HepG2 (cell line): Measurements from ENCODE around the gene TRAF4. TPM values are rescaled to one million over a fixed set of nuclear protein-coding genes. Genes with fewer than 3 reads are reported as not detected.

Experiments
- BCL6 ChIP-seq: IDR thresholded peaks from 2 replicates; pipeline ENCODE4 v1.6.1; 2016; ENCODE audit warnings: missing genetic modification reagents, missing compliant biosample characterization
- CBX5 ChIP-seq: sonication (generic); formaldehyde crosslinking; IDR thresholded peaks from 2 replicates; pipeline ENCODE4 v1.4.0; 2020; ENCODE audit warnings: missing genetic modification reagents, borderline replicate concordance
- CSRNP1 ChIP-seq: sonication (generic); formaldehyde crosslinking; IDR thresholded peaks from 2 replicates; pipeline ENCODE4 v1.8.1; 2023; ENCODE audit warnings: mild to moderate bottlenecking, missing genetic modification reagents
- CTCF ChIP-seq: sonication (generic); formaldehyde crosslinking; IDR thresholded peaks from 2 replicates; pipeline ENCODE4 v1.5.0; 2020; ENCODE audit warnings: mild to moderate bottlenecking, missing genetic modification reagents, moderate library complexity
- EP300 ChIP-seq, 3 experiments: sonication (generic) in 1 of 3; formaldehyde crosslinking in 1 of 3; IDR thresholded peaks; 2 replicates each; pipeline versions ENCODE4 v1.5.1 to v1.6.1; 2011 to 2020; ENCODE audit warnings: low read depth in 2 of 3, low read length in 2 of 3, borderline replicate concordance in 1 of 3, improper control_type of control experiment in 1 of 3, mild to moderate bottlenecking in 1 of 3, missing genetic modification reagents in 1 of 3, moderate library complexity in 1 of 3
- FOXP4 ChIP-seq: sonication (generic); formaldehyde crosslinking; IDR thresholded peaks from 2 replicates; pipeline ENCODE4 v1.4.0; 2020; ENCODE audit warnings: missing genetic modification reagents
- IRX3 ChIP-seq: sonication (generic); formaldehyde crosslinking; IDR thresholded peaks from 2 replicates; pipeline ENCODE4 v1.8.1; 2023; ENCODE audit warnings: mild to moderate bottlenecking, low read depth, missing genetic modification reagents, borderline replicate concordance
- JARID2 ChIP-seq: sonication (generic); formaldehyde crosslinking; IDR thresholded peaks from 2 replicates; pipeline ENCODE4 v1.8.1; 2023; ENCODE audit warnings: missing genetic modification reagents, inconsistent platforms; ENCODE audit not compliant: insufficient replicate concordance
- KLF12 ChIP-seq: sonication (generic); formaldehyde crosslinking; IDR thresholded peaks from 2 replicates; pipeline ENCODE4 v1.4.0; 2020; ENCODE audit warnings: missing genetic modification reagents, borderline replicate concordance
- KLF9 ChIP-seq: IDR thresholded peaks from 2 replicates; pipeline ENCODE4 v1.6.1; 2016; ENCODE audit warnings: low read depth
- NCOR1 ChIP-seq: fragments of 200-600 bp; sonication (generic); IDR thresholded peaks from 2 replicates; pipeline ENCODE4 v1.7.0; 2017; ENCODE audit warnings: antibody characterized with exemption, low read length, borderline replicate concordance
- NFE2L1 ChIP-seq: sonication (generic); formaldehyde crosslinking; IDR thresholded peaks from 2 replicates; pipeline ENCODE4 v1.4.0; 2020; ENCODE audit warnings: missing genetic modification reagents, mild to moderate bottlenecking, borderline replicate concordance
- PAX8 ChIP-seq: sonication (generic); formaldehyde crosslinking; IDR thresholded peaks from 2 replicates; pipeline ENCODE4 v1.8.0; 2022; ENCODE audit warnings: mild to moderate bottlenecking, missing genetic modification reagents, borderline replicate concordance
- PHF20 ChIP-seq: sonication (generic); formaldehyde crosslinking; IDR thresholded peaks from 2 replicates; pipeline ENCODE4 v1.5.0; 2020; ENCODE audit warnings: mild to moderate bottlenecking, missing genetic modification reagents
- SETDB1 ChIP-seq: sonication (generic); formaldehyde crosslinking; IDR thresholded peaks from 2 replicates; pipeline ENCODE4 v1.5.1; 2020; ENCODE audit warnings: missing genetic modification reagents, mild to moderate bottlenecking, borderline replicate concordance
- SYNCRIP ChIP-seq: fragments of 200-400 bp; formaldehyde crosslinking; IDR thresholded peaks from 2 replicates; pipeline ENCODE4 v1.6.1; 2018; ENCODE audit warnings: mild to moderate bottlenecking, low read depth, low read length; ENCODE audit not compliant: insufficient read depth
- TFAP4 ChIP-seq: sonication (generic); IDR thresholded peaks from 2 replicates; pipeline ENCODE4 v1.6.1; 2016; ENCODE audit warnings: low read depth, borderline replicate concordance
- ZFP1 ChIP-seq: IDR thresholded peaks from 2 replicates; pipeline ENCODE4 v1.6.1; 2016
- polyA plus RNA-seq, 8 experiments: library from polyadenylated mRNA; depleted of rRNA in 3 of 8; stranded (reverse) in 7 of 8; unstranded in 1 of 8; fragments of >200 nt; fragmentation: Illumina TruSeq in 4 of 8; extraction: Trizol in 4 of 8; gene quantifications; 2 replicates each; pipeline versions ENCODE4 v1.2.1 to v1.2.3, GENCODE V29; 2011 to 2016; ENCODE audit warnings: low read depth in 4 of 8, missing spikeins in 1 of 8, mixed read lengths in 1 of 8; ENCODE audit not compliant: insufficient read depth in 1 of 8
- total RNA-seq, 5 experiments: library from RNA; depleted of rRNA; stranded (reverse); fragments of >200 nt; fragmentation: Illumina TruSeq; extraction: Trizol; gene quantifications; 2 replicates each; pipeline ENCODE4 v1.2.3, GENCODE V29; 2016; ENCODE audit warnings: low read depth in 1 of 5
- TF ChIP-seq, protein P1 (sequence below): sonication (generic); formaldehyde crosslinking; IDR thresholded peaks from 2 replicates; pipeline ENCODE4 v1.5.0; 2020; ENCODE audit warnings: mild to moderate bottlenecking, missing genetic modification reagents
- TF ChIP-seq, protein P2 (sequence below): sonication (generic); formaldehyde crosslinking; IDR thresholded peaks from 2 replicates; pipeline ENCODE4 v1.5.1; 2020; ENCODE audit warnings: missing genetic modification reagents, mild to moderate bottlenecking, borderline replicate concordance

TRAF4 gene
- total and polyA plus RNA-seq, 2 of the 13 experiments (the other 11 are each of a cell fraction or from before 2014, with no cell fraction given) = 86.0 to 89.9 TPM

DNA sequence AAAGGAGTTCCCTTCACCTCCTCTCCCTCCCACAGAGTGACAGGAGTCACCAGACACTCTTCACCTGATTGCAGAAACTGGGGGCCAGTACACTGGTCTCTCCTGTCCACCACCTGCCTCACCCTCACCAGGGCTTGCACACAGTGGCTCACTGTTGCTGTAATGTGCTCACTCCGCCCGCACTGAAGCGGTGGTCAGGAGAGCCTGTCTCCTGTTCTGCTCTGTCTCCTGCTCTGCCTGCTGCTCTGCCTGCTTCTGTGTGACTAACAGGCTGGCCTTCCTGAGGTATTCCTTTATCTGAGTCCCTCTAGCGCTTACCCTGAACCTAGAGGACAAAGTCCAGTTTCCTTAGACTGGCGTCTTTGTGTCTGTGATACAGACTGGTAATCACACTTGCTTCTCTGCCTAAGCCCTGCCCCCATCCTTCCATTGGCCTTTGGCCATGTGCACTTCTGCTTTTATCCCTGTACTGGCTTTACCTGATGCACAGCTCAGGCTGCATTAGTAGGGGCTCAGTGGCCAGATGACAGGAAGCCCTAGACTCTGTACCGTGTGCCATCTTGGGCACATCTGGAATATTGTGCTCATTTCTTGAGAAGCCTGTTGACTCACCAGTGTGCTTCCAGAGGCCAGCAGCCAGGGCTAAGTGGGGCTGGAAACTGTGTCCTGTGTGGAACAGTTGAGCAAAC is 45.4 kb upstream of the TRAF4 start (continued):
- TF ChIP-seq CTCF (peak; percentile 46), PHF20 (no peak), TFAP4 (peak; percentile 40; the same call in 1 of the 2 replicates), KLF9 (CRISPR knock-in tag) (no peak), CSRNP1 (CRISPR knock-in tag) (peak; percentile 80), BCL6 (CRISPR knock-in tag) (peak; percentile 57; the same call in 1 of the 2 replicates), NCOR1 (peak; percentile 97), NFE2L1 (CRISPR knock-in tag) (no peak), PAX8 (CRISPR knock-in tag) (no peak), KLF12 (CRISPR knock-in tag) (no peak), FOXP4 (CRISPR knock-in tag) (peak; percentile 84), CBX5 (peak; percentile 86; the same call in 1 of the 2 replicates), JARID2 (CRISPR knock-in tag) (no peak), SYNCRIP (no peak), EP300 (IDR thresholded peaks at IDR 0.05; ENCODE audit: low read depth in 2 of 2, low read length in 2 of 2) (peak; percentile 86 to 87; a peak in 3 of 4 replicates), EP300 (CRISPR knock-in tag; IDR thresholded peaks at IDR 0.05; ENCODE audit: borderline replicate concordance) (peak; percentile 89), IRX3 (CRISPR knock-in tag) (0 out of 2 replicates have a peak, but pooled peaks have one; percentile 73), ZFP1 (peak; percentile 96), SETDB1 (CRISPR knock-in tag) (no peak)
- TF ChIP-seq, protein P1, sequence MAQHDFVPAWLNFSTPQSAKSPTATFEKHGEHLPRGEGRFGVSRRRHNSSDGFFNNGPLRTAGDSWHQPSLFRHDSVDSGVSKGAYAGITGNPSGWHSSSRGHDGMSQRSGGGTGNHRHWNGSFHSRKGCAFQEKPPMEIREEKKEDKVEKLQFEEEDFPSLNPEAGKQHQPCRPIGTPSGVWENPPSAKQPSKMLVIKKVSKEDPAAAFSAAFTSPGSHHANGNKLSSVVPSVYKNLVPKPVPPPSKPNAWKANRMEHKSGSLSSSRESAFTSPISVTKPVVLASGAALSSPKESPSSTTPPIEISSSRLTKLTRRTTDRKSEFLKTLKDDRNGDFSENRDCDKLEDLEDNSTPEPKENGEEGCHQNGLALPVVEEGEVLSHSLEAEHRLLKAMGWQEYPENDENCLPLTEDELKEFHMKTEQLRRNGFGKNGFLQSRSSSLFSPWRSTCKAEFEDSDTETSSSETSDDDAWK = no peak
- TF ChIP-seq, protein P2, sequence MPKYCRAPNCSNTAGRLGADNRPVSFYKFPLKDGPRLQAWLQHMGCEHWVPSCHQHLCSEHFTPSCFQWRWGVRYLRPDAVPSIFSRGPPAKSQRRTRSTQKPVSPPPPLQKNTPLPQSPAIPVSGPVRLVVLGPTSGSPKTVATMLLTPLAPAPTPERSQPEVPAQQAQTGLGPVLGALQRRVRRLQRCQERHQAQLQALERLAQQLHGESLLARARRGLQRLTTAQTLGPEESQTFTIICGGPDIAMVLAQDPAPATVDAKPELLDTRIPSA (CRISPR knock-in tag) = no peak
